ENCODE data around the gene UBA52. TPM values are rescaled to one million over a fixed set of nuclear protein-coding genes. Genes with fewer than 3 reads are reported as not detected.
A peak's percentile ranks its signal among the peaks of the same experiment; 100 is the strongest.

UBA52 gene
- total RNA-seq (2013) = 1,795 TPM
- polyA plus RNA-seq (1,000 to 10,000 TPM in 1 of 3 donors, 100 to 1,000 TPM in 2; 832 to 3,024 (median 896) TPM), polyA minus RNA-seq (686 and 1,404 TPM in 2 replicates), total RNA-seq (218 to 520 (median 402) reads per million in 11 experiments)

DNA sequence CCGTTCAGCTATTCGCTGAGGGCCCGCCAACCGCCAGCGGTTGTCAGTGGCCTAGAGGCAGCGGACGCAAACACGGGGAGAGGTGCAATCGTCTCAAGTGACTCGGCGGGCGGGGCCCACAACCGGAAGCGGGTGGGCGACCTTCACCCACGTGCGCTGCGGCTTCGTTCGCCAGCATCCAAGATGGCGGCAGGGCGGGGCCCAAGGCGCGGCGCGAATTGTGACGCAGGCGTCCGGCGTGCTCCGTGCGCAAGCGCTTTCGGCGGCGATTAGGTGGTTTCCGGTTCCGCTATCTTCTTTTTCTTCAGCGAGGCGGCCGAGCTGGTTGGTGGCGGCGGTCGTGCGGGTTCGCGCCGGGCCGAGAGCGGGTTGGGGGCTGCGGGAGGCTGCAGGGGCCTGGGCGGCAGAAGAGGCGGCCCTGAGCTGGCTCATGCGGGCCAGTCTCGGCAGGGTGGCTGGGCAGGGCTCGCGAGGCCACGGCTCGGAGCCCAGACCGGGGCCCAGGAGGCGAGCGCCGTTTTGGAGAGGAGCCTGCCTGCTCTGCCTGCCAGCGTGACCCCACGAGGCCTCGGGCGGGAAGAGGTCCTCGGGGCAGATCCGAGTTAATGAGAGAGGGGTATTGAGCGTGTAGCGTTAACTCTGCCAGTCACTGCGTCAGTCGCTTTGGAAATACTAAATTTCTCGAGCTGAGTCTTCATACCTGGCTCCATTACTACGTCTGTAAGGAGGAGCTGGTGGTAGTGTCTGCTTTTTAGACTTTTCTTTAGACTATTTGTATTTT lies at the start of gene UBA52:
Gene UBA52, plus strand, starts transcription at position 294 of the 781 bp plus-strand sequence. CDS start 1,444 bp downstream, outside the sequence.
- peak within 1 kb of the TSS; percentile 94 to 98 (median 97) for H3K27ac Mint-ChIP-seq
- peaks cover 61 to 73% of the 10 kb centered on the region in 2 donors for H3K36me3 Mint-ChIP-seq
- peaks cover 0 to 2% (median 0%) of the 10 kb centered on the region in 7 donors for H3K9me3 Mint-ChIP-seq

More for the DNA sequence above, at the start of gene UBA52:
- intact Hi-C loops (cut with micrococcal nuclease) = loop anchor here (1.0 to 5.0 kb wide), 3 partner anchors 15 to 94 kb away; partner anchors contain the start of genes ELL (in 1 of the 2) and KXD1 (in 1 of the 2)
- peak within 1 kb of the TSS; percentile 83 to 94 (median 93) for H3K4me3 ChIP-seq (replicated peaks in 1 of 3; ENCODE audit: low read depth in 2 of 3, low read length in 3 of 3)
- peaks cover 28% of the 10 kb centered on the region for H3K79me2 ChIP-seq (ENCODE audit: insufficient read depth, low read length)
- H3K36me3 ChIP-seq (replicated peaks in 1 of 2; ENCODE audit: control insufficient read depth in 1 of 2, insufficient read depth in 2 of 2, low read length in 2 of 2) = peaks cover 61 to 66% of the 10 kb centered on the region in 2 donors
- H3K4me3 Mint-ChIP-seq = peak within 1 kb of the TSS; percentile 89 to 96
- DNase-seq = peak; percentile 98 to 99 (median 98)
- H3K27ac ChIP-seq (ENCODE audit: low read depth in 1 of 2, low read length in 2 of 2) = peak within 1 kb of the TSS; percentile 85 to 97
- TF ChIP-seq, protein P1, sequence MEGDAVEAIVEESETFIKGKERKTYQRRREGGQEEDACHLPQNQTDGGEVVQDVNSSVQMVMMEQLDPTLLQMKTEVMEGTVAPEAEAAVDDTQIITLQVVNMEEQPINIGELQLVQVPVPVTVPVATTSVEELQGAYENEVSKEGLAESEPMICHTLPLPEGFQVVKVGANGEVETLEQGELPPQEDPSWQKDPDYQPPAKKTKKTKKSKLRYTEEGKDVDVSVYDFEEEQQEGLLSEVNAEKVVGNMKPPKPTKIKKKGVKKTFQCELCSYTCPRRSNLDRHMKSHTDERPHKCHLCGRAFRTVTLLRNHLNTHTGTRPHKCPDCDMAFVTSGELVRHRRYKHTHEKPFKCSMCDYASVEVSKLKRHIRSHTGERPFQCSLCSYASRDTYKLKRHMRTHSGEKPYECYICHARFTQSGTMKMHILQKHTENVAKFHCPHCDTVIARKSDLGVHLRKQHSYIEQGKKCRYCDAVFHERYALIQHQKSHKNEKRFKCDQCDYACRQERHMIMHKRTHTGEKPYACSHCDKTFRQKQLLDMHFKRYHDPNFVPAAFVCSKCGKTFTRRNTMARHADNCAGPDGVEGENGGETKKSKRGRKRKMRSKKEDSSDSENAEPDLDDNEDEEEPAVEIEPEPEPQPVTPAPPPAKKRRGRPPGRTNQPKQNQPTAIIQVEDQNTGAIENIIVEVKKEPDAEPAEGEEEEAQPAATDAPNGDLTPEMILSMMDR (IDR thresholded peaks at IDR 0.05) = no peak
- under 1% methylated on average over 62 of the region's 75 CpGs for WGBS (ENCODE audit: insufficient coverage)
- peaks cover 16 to 22% of the 10 kb centered on the region in 2 donors for H3K4me1 ChIP-seq (ENCODE audit: control insufficient read depth in 1 of 2, insufficient read depth in 2 of 2, low read length in 2 of 2)
- H2AFZ ChIP-seq (ENCODE audit: insufficient read depth, low read depth, low read length, poor library complexity, severe bottlenecking) = peak within 1 kb of the TSS; percentile 72
- peaks cover 0 to 3% (median 0%) of the 10 kb centered on the region in 3 donors for H3K27me3 Mint-ChIP-seq (ENCODE audit: low read depth in 3 of 3)
- H3K27me3 ChIP-seq (ENCODE audit: control insufficient read depth in 2 of 2, insufficient read depth in 2 of 2, low read length in 2 of 2) = no peaks in the 10 kb centered on the region
- H3K4me2 ChIP-seq (replicated peaks; ENCODE audit: extremely low read depth, low read length, poor library complexity, severe bottlenecking) = peak within 1 kb of the TSS; percentile 87
- H4K20me1 ChIP-seq (ENCODE audit: insufficient read depth, low read length) = peaks cover 41% of the 10 kb centered on the region
- peaks cover 19% of the 10 kb centered on the region for H3K4me1 Mint-ChIP-seq
- peak within 1 kb of the TSS; percentile 98 for H3K9ac ChIP-seq (ENCODE audit: insufficient read depth, low read length, poor library complexity, severe bottlenecking)
- no peaks in the 10 kb centered on the region for H3K9me3 ChIP-seq (replicated peaks in 1 of 2; ENCODE audit: control insufficient read depth in 1 of 2, insufficient read depth in 1 of 2, low read length in 2 of 2)

Measured in CD14-positive monocyte (primary cell).